Hypothalamus (tissue), 51 donors: Measurements from ENCODE around the gene PILRA.
"Not testable (repeated sequence)": the region's sequence is repeated elsewhere in the genome, so short reads cannot be mapped to it uniquely, and the experiment has no call there.

Source experiments
- DNase-seq, 51 donors: peaks; one replicate each; lab custom pipeline; 2025; lab: John Stamatoyannopoulos, UW

Gene PILRA

DNA sequence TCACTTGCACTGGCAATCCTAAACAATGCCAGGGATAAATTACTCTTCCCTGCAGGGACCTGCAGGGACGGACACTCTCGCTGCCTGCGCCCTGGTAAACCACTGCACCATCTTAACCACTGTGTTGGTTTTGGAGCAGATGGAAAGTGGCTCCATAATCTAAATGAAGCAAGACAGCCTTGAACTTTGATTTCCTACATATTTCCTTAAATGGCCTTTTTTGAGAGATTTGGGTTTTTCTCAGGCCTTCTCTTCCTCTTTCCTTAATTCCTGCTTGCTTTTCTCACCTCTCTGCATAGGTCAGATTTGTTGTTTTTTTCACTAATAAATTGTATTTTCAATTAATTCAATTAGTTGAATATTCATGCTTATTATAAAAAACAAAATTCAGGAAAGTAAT, 2.8 kb downstream of the PILRA start:
- DNase-seq: no peak

- DNase-seq: no peak
Observed at GRCh38 chr7:100378114-100378755, 4.9 kb downstream of the PILRA start.

DNA sequence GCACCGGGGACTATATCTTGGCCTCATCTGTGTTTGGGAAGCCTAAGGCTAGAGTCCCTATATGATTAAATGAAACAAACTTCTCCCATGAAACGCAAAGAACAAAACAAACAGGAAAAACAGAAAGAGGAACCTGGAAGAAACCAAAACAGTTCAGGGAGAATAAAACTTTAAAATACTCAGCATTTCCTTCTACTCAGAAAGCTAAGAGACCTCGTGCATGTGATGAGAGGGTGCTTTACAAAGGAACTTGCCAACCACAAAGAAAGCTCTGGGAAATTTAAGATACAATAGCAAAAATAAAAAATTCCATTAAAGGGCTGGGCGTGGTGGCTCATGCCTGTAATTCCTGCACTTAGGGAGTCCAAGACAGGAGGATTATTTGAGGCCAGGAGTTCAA, 6.9 kb downstream of the PILRA start:
- no peak for DNase-seq

DNA sequence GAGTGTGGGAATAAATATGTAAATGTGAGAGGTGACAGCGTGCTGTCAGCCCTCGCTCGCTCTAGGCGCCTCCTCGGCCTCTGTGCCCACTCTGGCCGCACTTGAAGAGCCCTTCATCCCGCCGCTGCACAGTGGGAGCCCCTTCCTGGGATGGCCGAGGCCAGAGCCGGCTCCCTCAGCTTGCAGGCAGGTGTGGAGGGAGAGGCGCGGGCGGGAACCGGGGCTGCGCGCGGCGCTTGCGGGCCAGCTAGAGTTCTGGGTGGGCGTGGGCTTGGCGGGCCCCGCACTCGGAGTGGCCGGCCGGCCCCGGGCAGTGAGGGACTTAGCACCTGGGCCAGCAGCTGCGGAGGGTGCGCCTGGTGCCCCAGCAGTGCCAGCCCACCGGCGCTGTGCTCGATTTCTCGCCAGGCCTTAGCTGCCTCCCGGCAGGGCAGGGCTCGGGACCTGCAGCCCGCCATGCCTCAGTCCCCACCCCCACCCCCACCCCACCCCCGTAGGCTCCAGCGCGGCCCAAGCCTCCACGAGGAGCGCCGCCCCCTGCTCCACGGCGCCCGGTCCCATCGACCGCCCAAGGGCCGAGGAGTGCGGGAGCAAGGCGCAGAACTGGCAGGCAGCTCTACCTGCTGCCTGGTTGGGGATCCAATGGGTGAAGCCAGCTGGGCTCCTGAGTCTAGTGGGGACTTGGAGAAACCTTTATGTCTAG, 8.4 kb downstream of the PILRA start:
- DNase-seq: not testable (repeated sequence)

DNA sequence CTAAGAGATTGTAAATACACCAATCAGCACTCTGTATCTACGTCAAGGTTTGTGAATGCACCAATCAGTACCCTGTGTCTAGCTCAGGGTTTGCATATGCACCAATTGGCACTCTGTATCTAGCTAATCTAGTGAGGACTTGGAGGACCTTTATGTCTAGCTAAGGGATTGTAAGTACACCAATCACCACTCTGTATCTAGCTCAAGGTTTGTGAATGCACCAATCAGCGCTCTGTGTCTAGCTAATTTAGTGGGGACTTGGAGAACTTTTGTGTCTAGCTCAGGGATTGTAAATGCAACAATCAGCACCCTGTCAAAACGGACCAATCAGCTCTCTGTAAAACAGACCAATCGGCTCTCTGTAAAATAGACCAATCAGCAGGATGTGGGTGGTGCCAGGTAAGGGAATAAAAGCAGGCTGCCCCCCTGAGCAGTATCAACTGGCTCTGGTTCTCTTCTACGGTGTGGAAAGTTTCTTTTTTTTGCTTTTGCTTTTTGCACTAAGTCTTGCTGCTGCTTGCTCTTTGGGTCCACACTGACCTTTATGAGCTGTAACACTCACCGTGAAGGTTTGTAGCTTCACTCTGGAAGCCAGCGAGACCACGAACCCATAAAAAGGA, 9.1 kb downstream of the PILRA start:
- peak in 2 of 51 donors; percentile 11 to 19 for DNase-seq

- DNase-seq: no peak
Observed at GRCh38 chr7:100384628-100385294, 11.5 kb downstream of the PILRA start.

DNA sequence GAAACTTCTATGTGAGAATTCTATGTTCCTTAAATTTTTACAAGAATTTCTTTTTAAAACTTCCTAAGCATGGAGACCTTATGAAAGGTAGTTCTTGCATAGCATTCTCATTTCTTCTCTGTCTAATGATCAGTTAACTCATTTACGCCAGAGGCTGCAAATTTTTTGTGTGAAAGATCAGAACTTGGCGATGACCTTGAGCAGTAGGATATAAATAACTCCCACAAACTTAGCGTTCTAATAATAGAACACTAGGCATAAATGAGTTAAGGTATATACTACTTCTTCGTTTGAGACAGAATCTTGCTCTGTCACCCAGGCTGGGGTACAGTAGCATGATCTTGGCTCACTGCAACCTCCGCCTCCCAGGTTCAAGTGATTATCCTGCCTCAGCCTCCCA, 13.7 kb downstream of the PILRA start:
- no peak for DNase-seq

GRCh38 chr7:100387695-100388094, 14.4 kb downstream of the PILRA start:
- no peak for DNase-seq

- DNase-seq: no peak
Observed at GRCh38 chr7:100389437-100390088, 16.3 kb downstream of the PILRA start.

- no peak for DNase-seq
Observed at GRCh38 chr7:100390286-100391009, 17.2 kb downstream of the PILRA start.

GRCh38 chr7:100393233-100393905, 20.1 kb downstream of the PILRA start:
- no peak for DNase-seq

- no peak for DNase-seq
Observed at GRCh38 chr7:100394077-100394476, 20.8 kb downstream of the PILRA start.

DNA sequence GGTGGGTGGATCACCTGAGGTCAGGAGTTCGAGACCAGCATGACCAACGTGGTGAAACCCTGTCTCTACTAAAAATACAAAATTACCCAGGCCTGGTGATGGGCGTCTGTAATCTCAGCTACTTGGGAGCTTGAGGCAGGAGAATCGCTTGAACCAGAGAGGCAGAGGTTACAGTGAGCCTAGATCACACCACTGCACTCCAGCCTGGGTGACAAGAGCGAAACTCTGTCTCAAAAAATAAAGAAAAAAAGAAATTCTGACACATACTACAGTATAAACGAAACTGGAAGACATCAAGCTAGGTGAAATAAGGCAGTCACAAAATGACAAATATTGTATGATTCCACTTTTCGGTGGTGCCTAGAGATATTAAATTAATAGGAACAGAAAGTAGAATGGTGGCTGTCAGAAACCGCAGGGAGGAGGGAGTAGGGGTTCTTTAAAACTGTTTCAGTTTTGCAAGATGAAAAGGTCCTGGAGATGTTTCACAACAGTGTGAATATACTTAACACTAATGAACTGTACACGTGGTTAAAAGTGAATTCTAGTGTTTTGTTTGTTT, 23.2 kb downstream of the PILRA start:
- DNase-seq: no peak

- no peak for DNase-seq
Observed at GRCh38 chr7:100397315-100398081, 24.2 kb downstream of the PILRA start.

DNA sequence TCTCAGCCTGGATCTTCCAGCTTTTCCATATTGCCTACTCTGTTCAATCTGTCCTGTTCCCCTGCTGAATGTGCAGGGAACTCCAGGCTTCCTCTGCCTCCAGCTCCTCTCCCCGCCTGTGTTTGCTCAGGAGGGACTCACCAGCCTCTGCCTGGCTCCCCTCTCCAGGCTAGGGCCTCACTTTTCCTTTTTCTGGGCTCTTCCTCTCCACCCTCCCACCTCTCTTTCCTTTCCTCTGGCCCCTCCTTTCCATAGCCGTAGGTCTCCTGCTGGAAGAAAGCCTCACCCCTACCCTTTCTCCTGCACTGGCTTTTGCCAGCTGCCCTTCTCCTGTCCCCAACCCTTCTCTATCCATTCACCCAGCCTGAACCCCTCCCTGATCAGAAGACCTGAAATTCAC, 25.0 kb downstream of the PILRA start:
- DNase-seq: no peak

- DNase-seq: no peak
Observed at GRCh38 chr7:100400041-100400440, 26.8 kb downstream of the PILRA start.

GRCh38 chr7:100400656-100401055, 27.4 kb downstream of the PILRA start:
- DNase-seq: no peak

DNA sequence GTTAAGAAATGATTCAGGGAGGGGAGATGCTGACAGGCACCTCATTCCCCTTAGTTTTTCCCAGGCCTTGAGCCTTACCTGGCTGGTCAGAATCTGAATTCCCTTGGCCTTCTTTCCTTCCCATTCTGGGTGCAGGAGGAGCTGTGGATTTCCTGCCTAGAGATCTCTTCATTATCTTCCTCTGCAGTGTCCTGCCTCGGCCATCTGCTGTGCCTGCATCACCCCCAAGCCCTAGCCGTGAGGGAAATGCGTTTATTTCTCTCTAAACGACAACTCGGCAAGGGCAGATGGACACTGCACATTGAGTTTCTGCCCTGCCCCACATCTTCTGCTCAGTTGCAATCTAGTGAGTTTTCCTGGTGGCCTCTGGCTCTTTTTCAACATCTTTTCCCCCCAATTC, 28.5 kb downstream of the PILRA start:
- DNase-seq: no peak

DNA sequence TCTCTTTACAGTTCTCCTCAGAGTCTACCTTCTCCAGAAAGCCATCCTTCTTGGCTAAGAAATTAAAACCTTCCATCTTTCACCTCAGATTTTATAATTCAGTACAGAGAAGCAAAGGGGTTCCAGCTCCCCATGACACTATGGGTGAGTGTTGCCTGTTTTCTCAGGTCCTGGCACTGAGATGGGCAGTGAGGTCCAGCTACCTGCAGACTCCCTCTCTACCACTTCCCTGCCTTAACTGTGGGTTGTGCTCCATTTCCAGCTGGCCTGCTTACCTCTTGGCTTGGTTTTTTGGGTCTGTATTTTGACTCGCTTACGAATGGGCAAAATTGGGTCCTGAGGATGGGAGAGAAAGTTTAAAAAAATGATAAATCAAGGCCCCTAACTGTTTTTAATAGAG, 29.0 kb downstream of the PILRA start:
- DNase-seq: no peak
